ENCODE results near the gene GABRR1.

Gene GABRR1

GRCh38 chr6:89214197-89214596, 3.0 kb downstream of the GABRR1 start:
- DNase-seq = no peak

- no peak for DNase-seq
Measured at GRCh38 chr6:89212472-89212871, 4.7 kb downstream of the GABRR1 start.

GRCh38 chr6:89209457-89209856, 7.7 kb downstream of the GABRR1 start:
- DNase-seq = no peak

GRCh38 chr6:89208551-89208950, 8.6 kb downstream of the GABRR1 start:
- DNase-seq = no peak

- no peak for DNase-seq
Measured at GRCh38 chr6:89205819-89206218, 11.3 kb downstream of the GABRR1 start.

- no peak for DNase-seq
Measured at GRCh38 chr6:89204096-89204495, 13.1 kb downstream of the GABRR1 start.

GRCh38 chr6:89200706-89201215, 16.4 kb downstream of the GABRR1 start:
- no peak for DNase-seq

GRCh38 chr6:89199579-89199978, 17.6 kb downstream of the GABRR1 start:
- no peak for DNase-seq

GRCh38 chr6:89198235-89198634, 18.9 kb downstream of the GABRR1 start:
- DNase-seq = no peak

GRCh38 chr6:89197141-89197540, 20.0 kb downstream of the GABRR1 start:
- DNase-seq = no peak

- no peak for DNase-seq
Measured at GRCh38 chr6:89194559-89194958, 22.6 kb downstream of the GABRR1 start.

- DNase-seq = no peak
Measured at GRCh38 chr6:89190741-89191140, 26.4 kb downstream of the GABRR1 start.

GRCh38 chr6:89187504-89187903, 29.7 kb downstream of the GABRR1 start:
- DNase-seq = no peak

GRCh38 chr6:89186762-89187161, 30.4 kb downstream of the GABRR1 start:
- DNase-seq = no peak

GRCh38 chr6:89184344-89184743, 32.8 kb downstream of the GABRR1 start:
- no peak for DNase-seq

- DNase-seq = no peak
Measured at GRCh38 chr6:89183294-89183693, 33.9 kb downstream of the GABRR1 start.

- no peak for DNase-seq
Measured at GRCh38 chr6:89180971-89181370, 36.2 kb downstream of the GABRR1 start.

GRCh38 chr6:89180112-89180511, 37.0 kb downstream of the GABRR1 start:
- no peak for DNase-seq

GRCh38 chr6:89173634-89174033, 43.5 kb downstream of the GABRR1 start:
- no peak for DNase-seq

GRCh38 chr6:89172131-89172530, 45.0 kb downstream of the GABRR1 start:
- no peak for DNase-seq

- no peak for DNase-seq
Measured at GRCh38 chr6:89162047-89162371, 55.1 kb downstream of the GABRR1 start.

GRCh38 chr6:89161326-89162046, 55.7 kb downstream of the GABRR1 start:
- no peak for DNase-seq

GRCh38 chr6:89160331-89161092, 56.6 kb downstream of the GABRR1 start:
- no peak for DNase-seq

- DNase-seq = no peak
Measured at GRCh38 chr6:89154131-89154530, 63.0 kb downstream of the GABRR1 start.

All from CD4-positive, alpha-beta T cell treated with Interleukin-6 for 4 hours (primary cell).